DND-41 (cell line): ENCODE measurements around the gene PRMT1.

Experiments
- ATAC-seq: fragments of 200-7000 bp; cut with Tn5 transposase; 3 replicates; pipeline ENCODE4 v1.9.1; 2021; ENCODE audit warnings: low read depth; ENCODE audit not compliant: insufficient read depth
- DNase-seq: peaks from one replicate; pipeline ENCODE4 v3.0.0-alpha.2; 2020
- H2AFZ ChIP-seq: 2 replicates; pipeline ENCODE4 v1.6.0; 2012; ENCODE audit warnings: low read depth, low read length
- H3K27ac ChIP-seq: 2 replicates; pipeline ENCODE4 v1.5.1; 2012; ENCODE audit warnings: low read length, inconsistent platforms
- H3K27me3 ChIP-seq: fragments of 200-600 bp; sonication (generic); 2 replicates; pipeline ENCODE4 v1.6.0; 2012; ENCODE audit warnings: low read length, mild to moderate bottlenecking, inconsistent platforms; ENCODE audit not compliant: insufficient read depth, poor library complexity
- H3K36me3 ChIP-seq: 2 replicates; pipeline ENCODE4 v1.5.1; 2012; ENCODE audit warnings: low read length, inconsistent platforms; ENCODE audit not compliant: insufficient read depth
- H3K4me1 ChIP-seq: 2 replicates; pipeline ENCODE4 v1.5.1; 2012; ENCODE audit warnings: mild to moderate bottlenecking, low read length; ENCODE audit not compliant: insufficient read depth
- H3K4me2 ChIP-seq: 2 replicates; pipeline ENCODE4 v1.6.0; 2012; ENCODE audit warnings: mild to moderate bottlenecking, moderate library complexity, low read length, inconsistent platforms; ENCODE audit not compliant: insufficient read depth
- H3K4me3 ChIP-seq, 2 experiments: fragments of 200-600 bp in 1 of 2; shearing (Covaris generic) in 1 of 2; 2 replicates each; pipeline ENCODE4 v1.5.1; 2012 to 2016; ENCODE audit warnings: inconsistent platforms in 2 of 2, low read length in 2 of 2, mild to moderate bottlenecking in 2 of 2, low read depth in 1 of 2, moderate library complexity in 1 of 2
- H3K79me2 ChIP-seq: 2 replicates; pipeline ENCODE4 v1.6.0; 2012; ENCODE audit warnings: low read length, inconsistent platforms; ENCODE audit not compliant: insufficient read depth
- H3K9ac ChIP-seq: 2 replicates; pipeline ENCODE4 v1.6.0; 2012; ENCODE audit warnings: low read depth, mild to moderate bottlenecking, inconsistent platforms, low read length, moderate library complexity
- H3K9me3 ChIP-seq: 2 replicates; pipeline ENCODE4 v1.5.1; 2012; ENCODE audit warnings: low read length, moderate library complexity, mild to moderate bottlenecking, inconsistent platforms; ENCODE audit not compliant: insufficient read depth, severe bottlenecking
- H4K20me1 ChIP-seq: 2 replicates; pipeline ENCODE4 v1.6.0; 2012; ENCODE audit warnings: low read length; ENCODE audit not compliant: insufficient read depth
- CTCF ChIP-seq: IDR thresholded peaks from 2 replicates; pipeline ENCODE4 v1.5.1; 2012; ENCODE audit warnings: borderline replicate concordance, low read length, moderate library complexity, mild to moderate bottlenecking; ENCODE audit not compliant: poor library complexity, severe bottlenecking; ENCODE audit errors: extremely low read depth
- EZH2 ChIP-seq: IDR thresholded peaks from 3 replicates; pipeline ENCODE4 v1.6.1; 2012; ENCODE audit warnings: borderline replicate concordance, low read depth, mild to moderate bottlenecking, moderate library complexity, low read length, inconsistent platforms; ENCODE audit not compliant: severe bottlenecking

PRMT1 gene

DNA sequence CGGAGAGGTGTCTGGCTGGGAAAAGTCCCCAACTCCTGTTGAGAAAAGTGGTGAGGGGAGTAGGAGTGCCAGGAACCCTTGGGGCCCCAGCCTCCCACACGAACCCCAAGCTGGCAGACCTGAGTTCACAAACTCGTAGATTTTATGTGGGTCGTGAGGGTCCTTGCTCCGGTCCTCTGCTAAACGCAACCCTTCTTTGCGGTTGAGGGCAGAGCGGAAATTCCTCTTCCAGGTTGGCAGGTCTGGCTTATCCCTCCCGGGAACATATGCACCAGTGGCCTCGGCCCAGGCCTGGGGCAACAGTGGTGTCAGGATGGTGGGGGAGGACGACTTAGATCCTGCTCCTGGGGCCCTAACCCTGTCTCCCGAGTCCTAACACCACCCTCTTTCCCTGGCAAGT, 13.8 kb upstream of the PRMT1 start:
- H3K4me3 ChIP-seq, result peak overlapping the region in 1 of 2 experiments; percentile 81; a peak in 2 of 4 replicates
- no peak for ATAC-seq
- no peak for DNase-seq
- TF ChIP-seq CTCF (no peak), EZH2 (no peak)
- no peaks in the 10 kb centered on the region for H3K27me3 ChIP-seq
- peaks cover 46% of the 10 kb centered on the region for H4K20me1 ChIP-seq
- peak overlapping the region; percentile 72 for H3K9ac ChIP-seq
- no peaks in the 10 kb centered on the region for H3K9me3 ChIP-seq
- H3K27ac ChIP-seq, result no peak overlapping the region; the same call in 1 of the 2 replicates
- peak overlapping the region; percentile 94 for H3K4me2 ChIP-seq
- H3K4me1 ChIP-seq, result peaks cover 36% of the 10 kb centered on the region
- H3K36me3 ChIP-seq, result peaks cover 59% of the 10 kb centered on the region
- H3K79me2 ChIP-seq, result peaks cover 56% of the 10 kb centered on the region
- H2AFZ ChIP-seq, result no peak overlapping the region

- H3K4me3 ChIP-seq, result peak overlapping the region; percentile 53 to 81
- peaks cover 53% of the 10 kb centered on the region for H3K36me3 ChIP-seq
- peak overlapping the region; percentile 76 for H3K27ac ChIP-seq
- no peaks in the 10 kb centered on the region for H3K27me3 ChIP-seq
- H3K4me1 ChIP-seq, result peaks cover 36% of the 10 kb centered on the region
- peaks cover 56% of the 10 kb centered on the region for H3K79me2 ChIP-seq
- TF ChIP-seq CTCF (peak; percentile 23), EZH2 (no peak)
- H4K20me1 ChIP-seq, result peaks cover 36% of the 10 kb centered on the region
- H3K9ac ChIP-seq, result peak overlapping the region; percentile 72
- H3K9me3 ChIP-seq, result no peaks in the 10 kb centered on the region
- DNase-seq, result peak; percentile 91
- H3K4me2 ChIP-seq, result peak overlapping the region; percentile 94
- ATAC-seq, result peak; percentile 70
- peak overlapping the region; percentile 72 for H2AFZ ChIP-seq
Observed at GRCh38 chr19:49664171-49665035, 12.7 kb upstream of the PRMT1 start.

DNA sequence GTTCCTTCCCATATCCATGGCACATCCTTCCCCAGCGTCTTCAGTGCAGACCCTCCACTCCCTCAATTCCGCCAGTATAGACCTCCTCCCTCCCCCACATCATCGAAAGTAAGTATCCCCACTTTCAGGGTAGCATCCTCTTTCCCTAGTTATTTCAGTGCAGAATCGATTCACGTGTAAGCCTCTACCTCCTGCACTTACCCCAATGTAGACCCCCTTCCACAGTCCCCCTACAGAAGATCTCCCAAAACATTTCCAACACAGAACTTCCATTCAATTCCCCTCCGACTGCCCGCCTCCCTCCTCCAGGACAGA, 12.1 kb upstream of the PRMT1 start:
- Histone ChIP-seq H3K27me3 (no peaks in the 10 kb centered on the region), H3K9me3 (no peaks in the 10 kb centered on the region), H3K36me3 (peaks cover 47% of the 10 kb centered on the region), H3K4me2 (peak overlapping the region; percentile 94), H2AFZ (peak overlapping the region; percentile 82), H3K27ac (peak overlapping the region; percentile 76), H3K79me2 (peaks cover 56% of the 10 kb centered on the region), H4K20me1 (peaks cover 31% of the 10 kb centered on the region), H3K4me3 (peak overlapping the region; percentile 53 to 81), H3K4me1 (peaks cover 36% of the 10 kb centered on the region), H3K9ac (peak overlapping the region; percentile 72)
- ATAC-seq (no peak), DNase-seq (no peak)
- TF ChIP-seq EZH2 (no peak), CTCF (no peak)
